GM18861 (cell line): ENCODE measurements around the gene CACNA1C.

Source experiments
- ATAC-seq: cut with Tn5 transposase; IDR thresholded peaks from one replicate; pipeline ENCODE4 v1.9.1; 2021; ENCODE audit not compliant: unreplicated experiment

CACNA1C gene

DNA sequence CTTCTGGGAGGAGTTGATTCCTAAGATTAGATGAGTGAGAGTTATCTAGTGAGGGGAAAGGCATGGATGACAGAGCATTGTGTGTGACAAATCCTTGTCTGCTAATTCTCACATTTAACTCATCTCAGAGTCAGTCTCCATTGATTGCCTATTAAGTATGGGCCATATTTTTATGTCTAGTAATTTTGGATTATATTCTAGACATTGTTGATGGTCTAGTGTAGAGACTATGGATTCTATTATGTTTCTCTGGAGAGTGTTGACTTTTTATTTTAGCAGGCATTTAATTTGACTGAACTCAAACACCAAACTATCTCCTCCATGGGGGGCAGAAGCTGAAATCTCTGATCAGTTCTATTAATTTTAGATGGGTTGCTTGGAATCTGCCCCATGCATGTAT lies 114.4 kb downstream of the CACNA1C start:
- ATAC-seq: no peak

DNA sequence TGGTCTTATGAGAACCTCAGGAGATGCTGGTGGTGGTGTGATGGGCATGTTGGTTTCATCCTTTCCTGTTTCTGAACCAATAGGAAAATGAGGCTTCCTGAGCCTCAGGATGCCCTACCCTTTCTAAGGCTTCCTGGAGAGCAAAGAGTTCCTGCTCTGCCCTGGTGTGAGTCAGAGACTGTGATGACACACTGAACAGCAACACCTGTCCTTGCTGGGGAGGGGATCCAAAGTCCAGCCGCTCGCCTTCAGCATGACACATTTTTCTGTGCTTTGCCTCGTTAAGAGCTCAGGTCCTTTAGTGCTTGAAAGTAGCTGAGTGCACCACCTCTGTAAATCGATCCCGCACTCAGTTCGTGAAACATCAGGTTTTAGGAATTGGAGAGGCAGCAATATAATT lies 116.0 kb downstream of the CACNA1C start:
- ATAC-seq: no peak

DNA sequence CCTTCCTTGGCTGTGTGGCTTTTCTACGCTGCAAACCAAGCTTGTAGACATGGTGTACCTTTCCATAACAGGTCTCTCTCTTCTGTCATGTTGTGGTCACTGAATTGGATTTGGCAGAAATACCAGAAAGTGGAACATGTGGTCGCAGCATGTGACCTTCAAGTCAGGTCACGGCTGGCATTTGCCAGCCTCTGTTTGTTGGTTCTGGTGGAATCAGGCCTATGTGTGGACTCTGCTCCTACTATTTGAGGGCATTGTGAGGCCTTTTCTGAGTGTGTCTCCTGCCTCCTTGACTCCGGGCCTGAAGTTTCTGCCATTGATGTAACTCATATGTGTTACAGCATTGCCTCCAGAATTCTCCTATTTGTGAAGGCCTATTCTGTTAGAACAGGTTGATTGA lies 116.7 kb downstream of the CACNA1C start:
- ATAC-seq: no peak

DNA sequence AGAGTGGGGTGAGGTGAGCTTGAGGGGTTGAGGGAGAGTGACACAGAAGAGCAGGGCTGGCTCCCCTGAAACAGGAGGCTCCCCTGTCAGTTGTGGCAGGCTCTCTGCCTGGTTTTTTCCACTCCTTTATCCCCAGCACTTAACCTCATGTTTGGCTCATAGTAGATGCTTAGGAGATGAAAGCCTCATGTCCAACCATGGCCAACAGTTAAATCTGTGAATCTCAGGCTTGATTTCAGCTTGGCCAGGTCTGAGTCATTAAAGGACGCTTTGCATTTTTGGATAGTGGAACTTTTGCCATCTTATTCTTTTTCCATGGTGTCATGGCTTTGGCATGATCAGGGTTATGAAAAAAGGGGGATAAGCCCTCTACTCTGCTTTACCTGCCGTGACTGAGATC lies 117.2 kb downstream of the CACNA1C start:
- no peak for ATAC-seq

DNA sequence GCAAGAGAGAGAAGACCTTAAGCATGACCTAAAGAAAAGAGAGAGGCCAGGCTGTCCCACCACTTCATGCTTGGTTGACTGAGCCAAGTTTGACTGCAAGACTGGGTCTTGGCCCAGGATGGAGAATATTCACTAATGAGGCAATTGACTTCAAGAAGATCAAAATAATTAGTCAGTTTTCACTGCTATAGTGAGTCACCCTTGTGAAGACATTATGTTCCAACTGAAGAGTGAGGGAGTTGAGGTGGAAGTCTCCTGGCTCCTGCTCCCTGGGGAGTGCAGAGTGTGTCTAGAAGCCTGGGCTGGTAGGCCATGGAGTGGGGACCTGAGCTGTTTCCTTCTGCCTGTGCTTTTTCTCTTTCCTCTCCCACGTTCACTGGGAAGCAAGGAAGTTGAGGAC lies 117.6 kb downstream of the CACNA1C start:
- ATAC-seq: no peak

DNA sequence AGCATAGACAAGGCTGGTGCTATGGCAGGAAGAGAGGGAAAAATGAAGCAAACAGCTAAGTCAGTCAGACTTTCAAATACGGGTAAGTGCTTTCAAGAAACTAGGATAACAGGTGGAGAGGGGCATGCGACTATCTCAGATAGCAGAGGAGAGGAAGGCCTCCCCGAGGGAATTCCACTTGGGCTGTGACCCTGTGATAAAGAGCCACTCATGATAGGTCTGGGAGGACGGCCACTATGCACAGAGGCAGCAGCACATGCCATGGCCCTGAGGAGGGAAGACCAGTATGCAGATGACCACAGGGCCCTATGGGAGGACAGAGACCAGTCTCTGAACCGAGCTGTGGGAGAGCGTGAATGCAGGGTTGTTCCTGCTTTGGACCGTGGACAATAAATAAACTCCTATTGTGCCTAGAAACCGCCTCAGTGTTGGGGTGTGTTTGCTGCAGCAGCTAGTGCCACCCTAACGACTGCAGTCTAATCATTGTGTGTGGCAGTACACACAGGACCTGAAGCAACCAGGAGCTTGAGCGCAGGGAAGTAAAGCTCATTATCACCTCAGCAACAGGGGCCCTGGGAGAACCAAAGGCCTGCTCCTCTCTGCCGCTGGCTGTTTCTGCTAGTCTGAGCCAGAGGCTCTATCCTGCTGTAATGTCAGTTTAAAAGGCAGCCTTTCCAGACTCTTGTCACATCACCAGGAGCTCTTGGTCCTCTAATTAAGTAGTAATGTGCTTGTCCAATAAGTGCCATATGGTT lies 119.1 kb downstream of the CACNA1C start:
- ATAC-seq: no peak

DNA sequence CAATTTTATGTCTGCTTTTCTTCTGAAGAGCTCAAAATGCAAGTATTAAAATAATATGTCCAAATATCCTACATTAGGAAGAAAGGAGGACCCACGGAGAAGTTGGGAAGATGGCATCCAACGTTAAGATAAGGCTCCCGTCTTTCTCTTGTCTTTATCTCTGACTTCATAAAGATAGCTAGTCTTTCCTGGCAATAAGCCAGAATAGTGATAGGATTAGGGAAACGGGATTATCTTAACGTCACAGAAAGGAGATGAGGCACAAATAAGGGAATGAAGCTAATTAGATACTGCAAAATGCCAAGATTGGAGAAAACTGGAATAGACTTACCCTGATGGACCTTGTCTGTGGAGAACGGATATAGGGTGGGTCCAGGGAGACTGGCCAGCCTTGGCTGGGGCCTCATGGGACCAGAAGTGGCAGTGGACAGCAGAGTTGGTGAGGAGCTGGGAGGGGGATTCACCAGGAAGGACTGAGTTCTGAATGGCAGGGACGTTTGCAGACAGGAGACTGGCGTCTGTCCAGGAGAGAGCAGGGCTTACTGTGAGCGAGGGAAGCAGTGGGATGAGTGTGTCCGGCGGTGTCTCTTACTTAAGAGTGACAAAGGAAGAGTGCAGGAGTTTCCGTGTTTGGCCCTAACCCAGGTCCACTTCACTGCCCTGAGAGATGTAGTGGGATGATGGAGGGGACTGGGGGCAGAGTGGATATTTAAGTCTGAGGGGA lies 119.9 kb downstream of the CACNA1C start:
- ATAC-seq: no peak

DNA sequence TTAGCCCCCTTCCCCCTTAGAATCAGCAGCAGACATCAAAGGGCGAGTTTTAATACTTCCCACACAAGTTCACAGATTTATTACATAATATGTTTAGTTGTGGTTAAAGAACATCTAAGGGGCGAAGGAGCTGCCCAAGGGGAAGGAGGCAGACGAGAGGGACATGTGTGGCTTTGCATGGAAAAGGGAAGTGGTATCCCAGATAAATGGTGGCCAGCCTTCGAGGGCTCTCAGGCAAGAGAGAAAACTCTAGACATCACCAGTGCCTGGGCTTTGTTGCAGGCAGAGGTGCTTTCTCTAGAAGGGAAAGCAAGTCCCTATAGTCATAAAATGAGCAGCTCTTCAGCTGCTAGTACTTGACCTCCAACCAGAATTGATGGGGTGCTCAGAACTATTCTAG lies 121.2 kb downstream of the CACNA1C start:
- no peak for ATAC-seq

DNA sequence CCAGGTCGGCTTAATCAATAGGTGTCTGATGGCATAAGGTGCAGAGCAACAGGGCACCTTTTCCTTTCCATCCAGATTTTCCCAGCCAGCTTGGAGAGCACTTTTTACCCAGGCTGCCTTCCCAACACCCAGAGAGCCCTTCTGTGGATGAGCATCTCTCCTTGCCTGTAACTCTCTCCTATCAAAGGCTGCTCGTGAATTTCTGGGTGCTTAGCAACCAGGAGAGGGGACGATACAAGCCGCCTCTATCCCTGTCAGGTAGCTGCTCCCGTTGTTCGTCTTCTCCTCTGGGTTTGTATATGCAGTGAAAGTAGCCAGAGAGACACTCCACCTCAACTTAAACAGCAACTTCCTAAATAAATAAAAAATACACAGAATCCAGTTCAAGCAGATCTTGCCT lies 124.2 kb downstream of the CACNA1C start:
- no peak for ATAC-seq

DNA sequence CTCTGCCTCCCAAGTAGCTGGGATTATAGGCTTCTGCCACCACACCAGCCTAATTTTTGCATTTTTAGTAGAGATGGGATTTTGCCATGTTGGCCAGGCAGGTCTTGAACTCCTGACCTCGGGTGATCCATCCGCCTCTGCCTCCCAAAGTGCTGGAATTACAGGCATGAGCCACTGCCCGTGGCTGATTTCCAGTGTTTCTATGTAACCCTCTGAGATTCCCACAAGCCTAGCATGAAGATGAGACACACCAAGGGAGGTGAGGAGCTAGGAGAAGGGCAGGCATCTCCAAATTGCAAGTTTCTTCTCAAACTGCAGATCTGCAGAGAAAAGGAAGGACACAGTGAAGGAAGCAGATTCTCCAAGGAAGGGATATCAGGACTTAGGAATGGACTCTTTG lies 125.0 kb downstream of the CACNA1C start:
- ATAC-seq: no peak

DNA sequence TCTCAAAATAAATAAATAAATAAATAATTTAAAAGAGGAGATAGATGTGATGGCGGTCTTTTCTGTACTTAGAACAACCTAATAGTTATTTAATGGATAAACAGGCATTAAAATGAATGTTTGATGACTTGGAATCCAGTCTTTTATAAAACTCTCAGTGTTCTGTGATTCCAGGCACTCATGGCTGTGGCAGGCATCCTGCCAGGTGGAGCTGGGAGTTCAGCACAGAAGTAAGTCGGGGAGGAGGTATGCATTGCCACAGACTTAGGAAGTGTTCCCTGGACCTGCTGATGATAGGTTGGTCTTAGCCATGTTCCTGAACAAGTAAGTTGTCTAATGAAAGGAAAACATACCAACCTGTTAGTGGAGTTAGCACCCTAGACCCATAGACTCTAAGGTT lies 126.3 kb downstream of the CACNA1C start:
- ATAC-seq: no peak

DNA sequence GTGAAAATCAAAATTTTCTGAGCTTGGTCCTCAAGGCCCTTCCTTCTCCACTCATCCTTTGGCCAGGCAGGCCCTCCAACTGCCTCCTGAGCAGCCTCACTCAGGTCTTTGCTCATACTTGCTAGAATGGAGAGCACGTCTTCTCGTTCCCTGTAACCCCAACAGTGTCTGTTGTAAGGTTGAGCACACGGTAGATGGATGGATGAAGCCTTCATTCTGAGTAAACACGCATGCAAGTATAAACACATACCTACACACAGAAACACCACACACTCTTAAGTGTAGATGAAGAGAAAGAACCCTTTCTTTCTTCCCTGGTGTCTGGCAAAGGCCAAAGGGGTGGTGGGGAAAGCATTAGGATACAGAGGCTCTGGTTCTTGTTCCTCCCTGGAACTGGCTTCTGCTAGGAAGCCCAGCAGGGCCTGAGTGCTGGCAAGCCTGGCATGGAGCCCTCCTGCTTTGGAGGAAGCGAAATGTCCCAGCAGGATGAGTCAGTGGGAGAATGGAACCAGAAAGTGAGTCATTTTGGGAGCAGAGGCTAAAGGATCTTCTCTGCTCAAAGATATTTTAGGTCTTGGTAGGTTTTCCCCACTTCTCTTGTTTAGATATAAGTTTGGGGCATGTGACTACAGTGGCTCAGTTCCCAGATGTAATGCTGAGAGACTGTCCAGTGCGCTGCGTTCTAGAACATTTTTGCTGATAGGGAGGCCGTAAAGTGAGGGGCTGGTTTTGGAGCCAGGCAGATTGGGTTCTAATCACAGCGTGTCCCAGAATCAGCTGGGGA lies 127.4 kb downstream of the CACNA1C start:
- no peak for ATAC-seq

DNA sequence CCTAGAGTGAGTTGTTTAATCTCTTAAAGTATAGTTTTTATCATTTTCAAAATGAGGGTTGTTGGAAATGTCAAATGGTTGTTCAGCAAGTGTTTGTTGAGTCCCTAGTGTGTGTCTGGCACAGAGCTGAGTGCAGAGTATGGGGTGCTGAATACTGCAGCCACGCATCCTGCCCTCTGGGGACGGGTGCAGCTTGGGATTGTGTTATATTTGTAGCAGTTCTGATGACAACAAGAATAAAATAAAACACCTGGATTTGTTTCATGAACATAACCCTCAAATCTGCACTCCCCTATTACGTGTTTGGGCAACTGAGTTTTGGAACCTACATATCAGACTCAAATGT lies 127.9 kb downstream of the CACNA1C start:
- ATAC-seq: no peak

DNA sequence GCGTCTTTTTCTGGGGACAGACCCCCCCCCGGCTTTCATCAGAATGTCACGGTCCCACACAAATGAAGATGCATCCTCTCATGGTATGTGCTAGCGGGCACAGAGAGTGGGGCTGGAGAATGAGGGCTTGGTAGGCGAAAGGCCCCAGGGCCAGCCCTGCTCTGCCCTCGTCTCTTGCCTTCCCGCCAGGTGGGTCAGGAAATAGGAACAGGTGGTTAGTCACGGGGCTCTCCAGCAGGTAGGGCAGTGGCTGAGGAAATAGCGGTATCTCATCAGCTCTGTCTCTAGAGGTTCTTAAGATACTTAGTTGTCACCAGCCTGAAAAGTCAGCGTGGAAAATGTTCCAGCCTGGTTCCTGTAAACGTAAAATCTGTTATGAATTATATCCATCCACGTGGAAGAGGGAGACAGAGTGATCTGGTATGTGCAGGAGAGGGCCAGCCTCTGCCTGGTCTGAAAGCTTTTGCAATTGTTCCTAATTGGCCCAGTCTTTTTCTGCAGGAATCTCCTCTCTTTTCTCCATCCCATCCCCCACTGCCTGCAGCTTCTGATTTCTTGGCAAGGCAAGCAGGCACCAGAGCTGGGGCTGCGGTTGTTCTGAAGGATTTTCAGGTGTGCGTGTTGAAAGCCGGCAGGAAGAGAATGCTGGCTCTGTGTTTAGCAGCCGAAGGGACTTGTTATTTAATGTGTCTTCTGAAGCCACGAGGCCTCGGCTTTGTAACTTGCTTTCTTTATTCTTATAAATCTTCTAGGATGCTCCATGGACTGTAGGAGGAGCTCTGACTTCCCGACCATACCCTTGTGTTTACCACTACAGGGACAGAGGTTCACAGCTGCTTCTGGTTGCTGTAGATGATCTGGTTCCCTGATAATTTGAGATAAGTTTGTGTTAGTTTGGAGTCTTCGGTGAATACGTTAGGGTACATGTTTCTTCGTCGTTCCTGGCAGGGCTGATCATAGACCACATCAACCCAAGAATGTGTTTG lies 131.1 kb downstream of the CACNA1C start:
- ATAC-seq: no peak

DNA sequence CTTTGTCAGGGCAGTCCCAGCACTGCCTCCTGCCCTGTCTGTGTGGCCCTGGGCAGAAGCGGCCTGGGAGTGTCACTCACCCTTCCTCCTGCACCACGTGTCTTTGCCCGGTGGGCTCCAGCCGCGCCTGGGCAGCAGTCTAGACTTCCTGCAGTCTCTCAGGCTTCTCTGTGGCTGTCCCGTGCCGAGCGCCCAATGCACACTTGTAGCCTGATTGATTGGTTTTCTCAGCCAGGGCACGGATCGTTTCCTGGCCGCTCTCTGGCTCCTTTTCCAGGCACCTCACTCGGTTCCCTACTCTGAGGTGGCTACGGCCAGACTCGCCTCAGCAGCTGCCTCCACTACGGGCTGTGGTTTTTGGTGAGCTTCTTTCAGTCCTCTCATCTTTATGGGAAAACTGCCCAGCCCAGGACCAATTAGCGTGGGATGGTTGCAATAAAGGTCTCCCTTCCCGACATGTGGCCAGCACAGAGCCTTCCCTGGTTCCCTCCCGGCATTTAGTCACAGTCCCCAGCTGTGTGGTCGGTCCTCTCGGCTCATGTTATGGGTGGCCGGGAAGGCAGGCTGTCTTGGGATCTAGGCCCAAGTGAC lies 133.1 kb downstream of the CACNA1C start:
- ATAC-seq: no peak

DNA sequence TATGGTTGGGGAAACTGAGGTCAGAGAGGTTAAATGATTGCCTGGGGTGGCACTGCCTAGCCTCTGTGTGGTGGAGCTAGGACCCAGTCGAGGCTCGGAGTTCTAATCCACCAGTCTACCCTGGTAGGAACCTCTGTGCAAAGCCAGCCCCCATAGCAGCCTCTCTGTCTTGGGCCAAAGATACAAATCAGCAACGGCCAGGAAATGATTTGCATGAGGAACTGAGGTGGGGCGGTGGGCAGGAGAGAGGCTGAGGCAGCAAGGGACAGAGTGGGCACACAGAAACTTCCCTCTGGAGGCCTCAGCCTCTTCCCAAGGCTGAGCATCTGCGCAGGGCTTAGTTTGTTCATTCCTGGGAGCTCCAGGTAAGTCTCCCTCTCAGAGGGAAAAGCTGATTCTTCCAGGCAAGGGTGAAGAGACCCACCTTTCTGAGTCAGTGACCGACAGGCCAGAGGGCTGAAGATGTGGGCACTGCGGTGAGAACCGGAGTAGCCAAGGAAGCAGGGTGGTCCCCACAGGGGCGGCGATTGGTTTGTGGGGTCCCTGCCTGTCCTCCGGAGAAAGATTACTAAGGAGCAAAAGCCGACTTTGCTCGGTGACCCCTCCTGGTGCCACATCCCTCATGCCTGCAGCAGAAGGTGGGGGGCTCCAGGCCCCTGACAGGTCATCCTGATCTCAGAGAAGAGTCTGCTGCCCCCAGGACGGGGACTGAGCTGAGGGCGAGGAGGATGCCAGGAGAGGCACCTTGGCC lies 134.6 kb downstream of the CACNA1C start:
- ATAC-seq: no peak

DNA sequence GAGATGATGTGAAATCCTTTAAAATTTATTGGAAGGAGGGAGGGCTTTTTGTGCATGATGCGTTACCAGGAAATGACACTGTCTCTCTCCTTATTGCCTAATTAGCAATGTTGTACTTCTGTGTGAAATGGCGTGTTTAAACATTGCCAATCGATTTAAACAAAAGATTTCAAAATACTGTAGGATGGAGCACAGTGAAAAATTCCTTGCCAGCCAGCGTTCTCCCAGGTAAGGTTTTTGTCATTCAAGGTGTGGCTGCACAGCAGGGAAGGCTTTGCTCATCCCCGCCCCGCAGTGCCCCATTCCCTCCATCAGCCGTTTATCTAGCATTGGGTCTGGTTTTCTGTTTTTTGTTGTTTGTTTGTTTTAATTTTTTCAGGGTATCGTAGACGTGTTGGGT lies 137.3 kb downstream of the CACNA1C start:
- no peak for ATAC-seq

DNA sequence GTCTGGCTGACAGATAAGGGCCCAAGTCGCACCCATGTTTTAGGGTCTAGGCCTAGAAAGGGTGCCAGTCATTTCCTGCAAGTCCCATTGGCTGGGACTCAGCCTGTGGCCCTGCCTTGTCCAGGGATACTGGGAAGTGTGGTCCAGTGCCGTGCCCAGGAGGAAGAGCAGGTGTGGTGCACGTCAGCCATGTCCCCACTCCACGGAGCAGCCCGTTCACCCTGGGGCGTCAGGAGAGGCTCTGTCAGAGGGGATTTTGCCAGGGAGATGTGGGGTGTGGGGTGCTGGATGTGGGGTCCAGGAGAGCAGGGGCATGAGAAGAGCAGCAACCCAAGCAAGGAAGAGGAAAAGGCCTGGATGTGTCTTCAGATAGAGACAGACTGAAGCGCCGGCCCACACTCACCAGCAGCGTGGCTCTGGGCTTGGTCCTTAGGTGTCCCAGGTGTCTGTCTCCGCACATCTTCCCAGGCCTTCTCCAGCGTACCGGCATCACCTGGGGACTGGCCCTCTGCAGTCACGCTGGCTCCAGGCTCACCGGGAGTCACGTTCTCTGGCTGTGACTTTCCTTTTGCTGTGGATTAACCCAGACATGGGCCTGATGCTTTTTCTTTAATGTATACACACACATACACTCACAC lies 138.2 kb downstream of the CACNA1C start:
- ATAC-seq: no peak

DNA sequence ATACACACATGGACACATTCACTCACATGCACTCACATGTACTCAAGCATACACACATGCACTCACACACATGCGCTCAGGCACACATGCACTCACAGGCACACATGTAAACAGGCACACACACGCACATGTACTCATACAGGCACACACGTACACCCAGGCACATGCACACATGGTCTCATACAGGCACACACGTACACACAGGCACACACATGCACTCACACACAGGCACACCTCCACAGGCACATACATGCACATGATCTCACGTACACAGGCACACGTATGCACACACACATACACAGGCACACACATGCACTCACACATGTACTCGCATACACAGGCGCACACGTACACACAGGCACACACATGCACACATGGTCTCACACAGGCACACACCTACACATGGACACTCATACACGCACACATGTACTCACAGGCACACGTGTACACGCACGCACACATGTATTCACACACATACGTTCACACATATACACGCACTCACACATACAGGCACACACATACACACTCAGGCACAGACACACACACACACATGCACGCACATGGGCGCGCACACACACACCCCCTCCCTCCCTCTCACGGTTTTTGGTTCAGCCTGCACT lies 138.9 kb downstream of the CACNA1C start:
- no peak for ATAC-seq
